ENCODE results near the gene APOO.
A peak's percentile ranks its signal among the peaks of the same experiment; 100 is the strongest.

APOO gene

GRCh38 chrX:23904096-23904495, 3.6 kb downstream of the APOO start:
- Histone ChIP-seq H3K4me2 (ENCODE audit: insufficient read depth, low read length, poor library complexity, severe bottlenecking) (no peak overlapping the region), H3K27ac (replicated peaks; ENCODE audit: low read length) (no peak overlapping the region), H2BK5ac (ENCODE audit: low read length) (no peak overlapping the region), H3K9ac (ENCODE audit: low read depth, low read length, poor library complexity) (no peak overlapping the region), H2BK12ac (ENCODE audit: low read length) (no peak overlapping the region), H3K9me3 (replicated peaks in 1 of 2; ENCODE audit: control insufficient read depth in 2 of 2, insufficient read depth in 1 of 2, low read depth in 1 of 2, low read length in 2 of 2) (no peaks in the 10 kb centered on the region), H3K18ac (ENCODE audit: low read length) (no peak overlapping the region), H2BK15ac (ENCODE audit: low read length) (no peak overlapping the region), H2BK120ac (ENCODE audit: low read depth, low read length) (no peak overlapping the region), H2AFZ (ENCODE audit: low read length) (no peak overlapping the region), H4K91ac (ENCODE audit: low read depth, low read length, poor library complexity) (no peak overlapping the region), H3K27me3 (ENCODE audit: control insufficient read depth in 3 of 3, insufficient read depth in 3 of 3, low read depth in 1 of 3, low read length in 3 of 3) (no peaks in the 10 kb centered on the region), H3K4me1 (ENCODE audit: control insufficient read depth in 2 of 2, insufficient read depth in 1 of 2, low read depth in 1 of 2, low read length in 2 of 2) (peaks cover 1 to 8% of the 10 kb centered on the region in 2 donors), H3K79me1 (ENCODE audit: low read depth, low read length) (no peaks in the 10 kb centered on the region), H3K36me3 (replicated peaks in 1 of 2; ENCODE audit: control insufficient read depth in 2 of 2, insufficient read depth in 2 of 2, low read length in 2 of 2) (no peaks in the 10 kb centered on the region), H3K23ac (ENCODE audit: low read depth, low read length, poor library complexity) (no peak overlapping the region), H3K14ac (ENCODE audit: low read length) (no peak overlapping the region), H3K4me3 (ENCODE audit: low read length in 2 of 2) (no peak overlapping the region), H4K8ac (ENCODE audit: low read depth, low read length) (no peak overlapping the region), H3K4ac (ENCODE audit: low read length) (no peak overlapping the region), H2AK5ac (ENCODE audit: low read depth, low read length) (no peak overlapping the region)
- DNase-seq (ENCODE audit: low spot score): no peak
- no CpG with 5 or more reads among the region's 2 CpGs for WGBS, 2 donors (ENCODE audit: extremely low coverage in 2 of 2, insufficient read length in 2 of 2, insufficient replicate concordance in 1 of 2)

GRCh38 chrX:23902419-23902818, 5.3 kb downstream of the APOO start:
- no peak overlapping the region for H3K9ac ChIP-seq (ENCODE audit: low read depth, low read length, poor library complexity)
- H3K36me3 ChIP-seq (replicated peaks in 1 of 2; ENCODE audit: control insufficient read depth in 2 of 2, insufficient read depth in 2 of 2, low read length in 2 of 2): no peaks in the 10 kb centered on the region
- H2AFZ ChIP-seq (ENCODE audit: low read length): peak overlapping the region; percentile 60
- H3K27me3 ChIP-seq (ENCODE audit: control insufficient read depth in 3 of 3, insufficient read depth in 3 of 3, low read depth in 1 of 3, low read length in 3 of 3): no peaks in the 10 kb centered on the region
- H4K8ac ChIP-seq (ENCODE audit: low read depth, low read length): no peak overlapping the region
- no peak for DNase-seq (ENCODE audit: low spot score)
- H3K23ac ChIP-seq (ENCODE audit: low read depth, low read length, poor library complexity): no peak overlapping the region
- no peak overlapping the region for H3K14ac ChIP-seq (ENCODE audit: low read length)
- no peak overlapping the region for H3K27ac ChIP-seq (replicated peaks; ENCODE audit: low read length)
- no peak overlapping the region for H3K4me3 ChIP-seq (ENCODE audit: low read length in 2 of 2)
- H3K4me2 ChIP-seq (ENCODE audit: insufficient read depth, low read length, poor library complexity, severe bottlenecking): no peak overlapping the region
- H2BK12ac ChIP-seq (ENCODE audit: low read length): no peak overlapping the region
- H3K79me1 ChIP-seq (ENCODE audit: low read depth, low read length): no peaks in the 10 kb centered on the region
- no CpG with 5 or more reads among the region's 2 CpGs for WGBS, 2 donors (ENCODE audit: extremely low coverage in 2 of 2, insufficient read length in 2 of 2, insufficient replicate concordance in 1 of 2)
- no peak overlapping the region for H2BK15ac ChIP-seq (ENCODE audit: low read length)
- no peak overlapping the region for H2AK5ac ChIP-seq (ENCODE audit: low read depth, low read length)
- no peak overlapping the region for H3K18ac ChIP-seq (ENCODE audit: low read length)
- H2BK120ac ChIP-seq (ENCODE audit: low read depth, low read length): no peak overlapping the region
- H3K4ac ChIP-seq (ENCODE audit: low read length): no peak overlapping the region
- H3K4me1 ChIP-seq (ENCODE audit: control insufficient read depth in 2 of 2, insufficient read depth in 1 of 2, low read depth in 1 of 2, low read length in 2 of 2): peaks cover 1 to 8% of the 10 kb centered on the region in 2 donors
- no peak overlapping the region for H4K91ac ChIP-seq (ENCODE audit: low read depth, low read length, poor library complexity)
- no peak overlapping the region for H2BK5ac ChIP-seq (ENCODE audit: low read length)
- H3K9me3 ChIP-seq (replicated peaks in 1 of 2; ENCODE audit: control insufficient read depth in 2 of 2, insufficient read depth in 1 of 2, low read depth in 1 of 2, low read length in 2 of 2): no peaks in the 10 kb centered on the region

- Histone ChIP-seq H2BK5ac (ENCODE audit: low read length) (no peak overlapping the region), H2BK12ac (ENCODE audit: low read length) (no peak overlapping the region), H3K9me3 (replicated peaks in 1 of 2; ENCODE audit: control insufficient read depth in 2 of 2, insufficient read depth in 1 of 2, low read depth in 1 of 2, low read length in 2 of 2) (no peaks in the 10 kb centered on the region), H2AFZ (ENCODE audit: low read length) (peak overlapping the region; percentile 60), H3K4me2 (ENCODE audit: insufficient read depth, low read length, poor library complexity, severe bottlenecking) (no peak overlapping the region), H3K4me3 (ENCODE audit: low read length in 2 of 2) (no peak overlapping the region), H2BK120ac (ENCODE audit: low read depth, low read length) (no peak overlapping the region), H3K4ac (ENCODE audit: low read length) (no peak overlapping the region), H3K4me1 (ENCODE audit: control insufficient read depth in 2 of 2, insufficient read depth in 1 of 2, low read depth in 1 of 2, low read length in 2 of 2) (peaks cover 1 to 8% of the 10 kb centered on the region in 2 donors), H3K79me1 (ENCODE audit: low read depth, low read length) (no peaks in the 10 kb centered on the region), H3K27me3 (ENCODE audit: control insufficient read depth in 3 of 3, insufficient read depth in 3 of 3, low read depth in 1 of 3, low read length in 3 of 3) (no peaks in the 10 kb centered on the region), H4K8ac (ENCODE audit: low read depth, low read length) (no peak overlapping the region), H3K9ac (ENCODE audit: low read depth, low read length, poor library complexity) (no peak overlapping the region), H3K27ac (replicated peaks; ENCODE audit: low read length) (no peak overlapping the region), H3K18ac (ENCODE audit: low read length) (no peak overlapping the region), H3K14ac (ENCODE audit: low read length) (no peak overlapping the region), H2BK15ac (ENCODE audit: low read length) (no peak overlapping the region), H4K91ac (ENCODE audit: low read depth, low read length, poor library complexity) (no peak overlapping the region), H3K36me3 (replicated peaks in 1 of 2; ENCODE audit: control insufficient read depth in 2 of 2, insufficient read depth in 2 of 2, low read length in 2 of 2) (no peaks in the 10 kb centered on the region), H3K23ac (ENCODE audit: low read depth, low read length, poor library complexity) (no peak overlapping the region), H2AK5ac (ENCODE audit: low read depth, low read length) (no peak overlapping the region)
- no CpG with 5 or more reads among the region's 1 CpG for WGBS, 2 donors (ENCODE audit: extremely low coverage in 2 of 2, insufficient read length in 2 of 2, insufficient replicate concordance in 1 of 2)
- DNase-seq (ENCODE audit: low spot score): peak; percentile 26
Measured at GRCh38 chrX:23901805-23902204, 5.9 kb downstream of the APOO start.

- Histone ChIP-seq H4K8ac (ENCODE audit: low read depth, low read length) (no peak overlapping the region), H2AFZ (ENCODE audit: low read length) (no peak overlapping the region), H3K36me3 (replicated peaks in 1 of 2; ENCODE audit: control insufficient read depth in 2 of 2, insufficient read depth in 2 of 2, low read length in 2 of 2) (no peaks in the 10 kb centered on the region), H2BK12ac (ENCODE audit: low read length) (no peak overlapping the region), H2BK120ac (ENCODE audit: low read depth, low read length) (no peak overlapping the region), H3K23ac (ENCODE audit: low read depth, low read length, poor library complexity) (no peak overlapping the region), H3K14ac (ENCODE audit: low read length) (no peak overlapping the region), H3K4me1 (ENCODE audit: control insufficient read depth in 2 of 2, insufficient read depth in 1 of 2, low read depth in 1 of 2, low read length in 2 of 2) (peaks cover 1 to 8% of the 10 kb centered on the region in 2 donors), H3K27me3 (ENCODE audit: control insufficient read depth in 3 of 3, insufficient read depth in 3 of 3, low read depth in 1 of 3, low read length in 3 of 3) (no peaks in the 10 kb centered on the region), H4K91ac (ENCODE audit: low read depth, low read length, poor library complexity) (no peak overlapping the region), H3K9me3 (replicated peaks in 1 of 2; ENCODE audit: control insufficient read depth in 2 of 2, insufficient read depth in 1 of 2, low read depth in 1 of 2, low read length in 2 of 2) (no peaks in the 10 kb centered on the region), H3K9ac (ENCODE audit: low read depth, low read length, poor library complexity) (no peak overlapping the region), H3K27ac (replicated peaks; ENCODE audit: low read length) (no peak overlapping the region), H3K4ac (ENCODE audit: low read length) (no peak overlapping the region), H2AK5ac (ENCODE audit: low read depth, low read length) (no peak overlapping the region), H3K4me3 (ENCODE audit: low read length in 2 of 2) (no peak overlapping the region), H2BK15ac (ENCODE audit: low read length) (no peak overlapping the region), H2BK5ac (ENCODE audit: low read length) (no peak overlapping the region), H3K18ac (ENCODE audit: low read length) (no peak overlapping the region), H3K4me2 (ENCODE audit: insufficient read depth, low read length, poor library complexity, severe bottlenecking) (no peak overlapping the region), H3K79me1 (ENCODE audit: low read depth, low read length) (no peaks in the 10 kb centered on the region)
- DNase-seq (ENCODE audit: low spot score): no peak
- WGBS, 2 donors (ENCODE audit: extremely low coverage in 2 of 2, insufficient read length in 2 of 2, insufficient replicate concordance in 1 of 2): no CpG with 5 or more reads among the region's 3 CpGs
Measured at GRCh38 chrX:23901060-23901459, 6.7 kb downstream of the APOO start.
